Fibroblast of lung (primary cell): ENCODE measurements around the gene FBXL13. TPM values are rescaled to one million over a fixed set of nuclear protein-coding genes. Genes with fewer than 3 reads are reported as not detected.
"Not testable (repeated sequence)": the region's sequence is repeated elsewhere in the genome, so short reads cannot be mapped to it uniquely, and the experiment has no call there.

Experiments
- DNase-seq, 2 donors: peaks; one replicate each; pipeline versions ENCODE4 v3.0.0 to v3.0.0-alpha.2; 2010; ENCODE audit warnings: low read depth in 2 of 2
- H2AFZ ChIP-seq: 2 replicates; pipeline ENCODE4 v1.5.1; 2012; ENCODE audit warnings: low read length, control low read depth, inconsistent platforms
- H3K27ac ChIP-seq: 2 replicates; pipeline ENCODE4 v1.5.1; 2011; ENCODE audit warnings: low read length, control low read depth; ENCODE audit not compliant: insufficient read depth
- H3K27me3 ChIP-seq: 2 replicates; pipeline ENCODE4 v1.5.1; 2011; ENCODE audit warnings: mild to moderate bottlenecking, low read length; ENCODE audit not compliant: control insufficient read depth, insufficient read depth
- H3K36me3 ChIP-seq: 2 replicates; pipeline ENCODE4 v1.5.1; 2011; ENCODE audit warnings: low read length; ENCODE audit not compliant: control insufficient read depth, insufficient read depth
- H3K4me1 ChIP-seq: 2 replicates; pipeline ENCODE4 v1.5.1; 2011; ENCODE audit warnings: low read length; ENCODE audit not compliant: control insufficient read depth, insufficient read depth; ENCODE audit errors: extremely low read depth
- H3K4me2 ChIP-seq: 2 replicates; pipeline ENCODE4 v1.5.1; 2011; ENCODE audit warnings: low read length, control low read depth; ENCODE audit not compliant: insufficient read depth; ENCODE audit errors: extremely low read depth
- H3K4me3 ChIP-seq, 4 experiments: fragments of 200-600 bp in 1 of 4; sonication (generic) in 1 of 4; replicated peaks in 1 of 4; 2 replicates each; pipeline ENCODE4 v1.5.1; 2011 to 2016; ENCODE audit warnings: low read length in 4 of 4, low read depth in 3 of 4, mild to moderate bottlenecking in 3 of 4, control low read depth in 2 of 4, inconsistent platforms in 1 of 4, mixed read lengths in 1 of 4; ENCODE audit not compliant: insufficient read depth in 1 of 4; ENCODE audit errors: control extremely low read depth in 1 of 4
- H3K79me2 ChIP-seq: 2 replicates; pipeline ENCODE4 v1.5.1; 2012; ENCODE audit warnings: mild to moderate bottlenecking, low read length, inconsistent platforms; ENCODE audit not compliant: control insufficient read depth, insufficient read depth
- H3K9ac ChIP-seq: 2 replicates; pipeline ENCODE4 v1.5.1; 2011; ENCODE audit warnings: mild to moderate bottlenecking, low read length, control low read depth; ENCODE audit not compliant: insufficient read depth
- H3K9me3 ChIP-seq: 2 replicates; pipeline ENCODE4 v1.5.1; 2012; ENCODE audit warnings: low read depth, low read length; ENCODE audit not compliant: control insufficient read depth, insufficient read depth
- H4K20me1 ChIP-seq: 2 replicates; pipeline ENCODE4 v1.5.1; 2011; ENCODE audit warnings: low read length; ENCODE audit not compliant: control insufficient read depth, insufficient read depth; ENCODE audit errors: extremely low read depth
- polyA plus RNA-seq, 2 donors: library from polyadenylated mRNA; depleted of rRNA in 1 of 2; stranded (reverse) in 1 of 2; unstranded in 1 of 2; fragments of >200 nt; gene quantifications; 2 replicates each; pipeline ENCODE4 v1.2.1, GENCODE V29; 2011 to 2012; ENCODE audit warnings: missing spikeins in 1 of 2
- total RNA-seq: library from RNA; depleted of rRNA; stranded (reverse); fragments of >200 nt; gene quantifications from 2 replicates; pipeline ENCODE4 v1.2.1, GENCODE V29; 2014

Gene FBXL13
- total and polyA plus RNA-seq, 2 donors (not counting 1 experiment from before 2014, with no cell fraction given) = 0.41 to 0.66 TPM

DNA sequence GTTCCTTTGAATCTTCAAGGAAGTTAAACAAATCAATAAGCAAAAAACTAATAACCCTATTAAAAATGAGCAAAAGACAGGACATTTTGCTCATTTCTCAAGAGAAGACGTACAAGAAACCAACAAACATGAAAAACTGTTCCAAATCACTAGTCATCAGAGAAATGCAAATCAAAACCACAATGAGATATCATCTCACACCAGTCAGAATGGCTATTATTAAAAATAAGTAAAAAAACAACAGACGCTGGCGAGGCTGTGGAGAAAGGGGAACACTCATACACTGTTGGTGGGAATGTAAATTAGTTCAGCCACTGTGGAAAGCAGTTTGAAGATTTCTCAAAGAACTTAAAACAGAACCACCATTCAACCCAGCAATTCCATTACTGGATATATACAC is 304.1 kb downstream of the FBXL13 start:
- H3K9ac ChIP-seq, H3K27ac ChIP-seq, H4K20me1 ChIP-seq, H3K4me1 ChIP-seq, H3K27me3 ChIP-seq, H3K79me2 ChIP-seq, H3K9me3 ChIP-seq, H3K4me2 ChIP-seq, H2AFZ ChIP-seq, H3K4me3 ChIP-seq, H3K36me3 ChIP-seq: not testable (repeated sequence)
- peak in 1 of 2 donors; percentile 65 for DNase-seq

DNA sequence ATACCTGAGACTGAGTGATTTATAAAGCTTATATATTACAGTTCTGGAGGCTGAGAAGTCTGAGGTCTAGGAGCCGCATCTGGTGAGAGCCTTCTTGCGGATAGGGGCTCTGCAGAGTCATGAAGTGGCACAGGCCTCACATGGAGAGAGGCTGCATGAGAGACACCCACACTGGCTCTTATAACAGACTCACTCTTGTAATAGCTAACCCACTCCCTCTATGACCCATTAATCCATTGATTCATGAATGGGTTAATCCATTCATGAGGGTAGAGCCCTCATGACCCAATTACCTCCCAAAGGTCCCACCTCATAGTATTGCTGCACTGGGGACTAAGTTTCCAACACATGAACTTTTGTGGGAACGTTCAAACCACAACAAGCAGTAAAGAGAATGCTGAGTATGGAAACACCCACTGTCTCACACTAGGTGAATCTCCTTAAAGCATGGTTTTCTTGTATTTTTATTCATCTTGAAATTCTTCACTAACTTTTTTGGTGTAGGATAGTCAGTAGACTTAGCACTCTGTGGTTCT is 304.9 kb downstream of the FBXL13 start:
- DNase-seq = peak in 1 of 2 donors; percentile 8

DNA sequence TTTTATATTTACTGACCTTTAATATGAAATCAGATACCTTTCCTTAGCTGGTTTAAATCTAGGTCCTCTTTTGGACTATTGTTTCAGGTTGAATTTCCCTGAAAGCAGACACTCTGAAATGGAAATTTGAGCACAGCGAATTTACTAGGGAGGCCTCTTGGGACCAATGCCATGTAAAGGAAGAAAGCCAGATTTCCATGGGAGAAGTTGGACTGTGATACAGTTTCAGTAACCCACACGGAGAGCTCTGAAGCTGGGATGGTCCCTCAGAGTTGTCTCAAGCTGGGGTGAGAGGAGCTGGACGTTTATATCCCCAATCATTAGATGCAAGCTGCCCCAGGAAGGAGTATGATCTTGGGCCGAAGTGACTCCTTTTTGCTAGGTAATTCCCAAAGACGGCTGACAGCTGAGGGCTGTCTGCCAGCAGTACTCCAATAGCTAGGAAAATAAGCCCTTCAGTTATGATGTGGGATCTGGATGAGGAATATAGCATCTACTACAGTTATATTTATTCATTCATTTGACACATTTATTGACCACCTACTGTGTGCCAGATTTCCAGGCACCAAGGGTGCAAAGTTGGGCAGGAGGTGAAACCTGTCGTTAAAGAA is 311.2 kb downstream of the FBXL13 start:
- not testable (repeated sequence) for H3K36me3 ChIP-seq, H3K27me3 ChIP-seq, H3K4me1 ChIP-seq, H3K9me3 ChIP-seq, H3K4me2 ChIP-seq, H2AFZ ChIP-seq, H3K9ac ChIP-seq, H3K4me3 ChIP-seq, H3K27ac ChIP-seq, H3K79me2 ChIP-seq, H4K20me1 ChIP-seq
- DNase-seq = peak in 1 of 2 donors; percentile 29

More for the DNA sequence above, 304.9 kb downstream of the FBXL13 start:
- H3K9me3 ChIP-seq, H3K27me3 ChIP-seq, H2AFZ ChIP-seq, H3K9ac ChIP-seq, H3K27ac ChIP-seq, H3K4me1 ChIP-seq, H3K4me2 ChIP-seq, H3K79me2 ChIP-seq, H4K20me1 ChIP-seq, H3K36me3 ChIP-seq, H3K4me3 ChIP-seq: not testable (repeated sequence)

Other genes starting within 250 kb of the FBXL13 start
- gene LRRC17, start 161.8 kb downstream of the FBXL13 start, total RNA-seq = 12.6 and 30.8 TPM in 2 replicates
- 31.5 and 103 TPM in 2 replicates for gene LRRC17, start 161.8 kb downstream of the FBXL13 start, polyA plus RNA-seq
- gene ARMC10, start 344 bp upstream of the FBXL13 start, total RNA-seq = 47.3 and 50.5 TPM in 2 replicates
- gene ARMC10, start 344 bp upstream of the FBXL13 start, polyA plus RNA-seq = 29.9 and 31.8 TPM in 2 replicates
- 8.5 and 9.2 TPM in 2 replicates for gene NAPEPLD, start 74.3 kb upstream of the FBXL13 start, total RNA-seq
- gene NAPEPLD, start 74.3 kb upstream of the FBXL13 start, polyA plus RNA-seq = 4.6 and 5.7 TPM in 2 replicates
- gene PMPCB, start 222.6 kb upstream of the FBXL13 start, total RNA-seq = 62.8 and 63.4 TPM in 2 replicates
- 89.6 and 94.4 TPM in 2 replicates for gene PMPCB, start 222.6 kb upstream of the FBXL13 start, polyA plus RNA-seq